HG03045 (cell line): Measurements from ENCODE around the gene HES7.
"Not testable (repeated sequence)": the region's sequence is repeated elsewhere in the genome, so short reads cannot be mapped to it uniquely, and the experiment has no call there.

Source experiments
- ATAC-seq: cut with Tn5 transposase; IDR thresholded peaks from one replicate; pipeline ENCODE4 v1.9.1; 2021; ENCODE audit warnings: mild to moderate bottlenecking, moderate library complexity; ENCODE audit not compliant: unreplicated experiment

Gene HES7

GRCh38 chr17:8105957-8106398, 17.9 kb downstream of the HES7 start:
- no peak for ATAC-seq

- ATAC-seq = no peak
Measured at GRCh38 chr17:8104911-8105310, 19.0 kb downstream of the HES7 start.

GRCh38 chr17:8103549-8103948, 20.4 kb downstream of the HES7 start:
- ATAC-seq = no peak

- no peak for ATAC-seq
Measured at GRCh38 chr17:8101721-8102120, 22.2 kb downstream of the HES7 start.

GRCh38 chr17:8100763-8101162, 23.1 kb downstream of the HES7 start:
- no peak for ATAC-seq

- no peak for ATAC-seq
Measured at GRCh38 chr17:8100111-8100510, 23.8 kb downstream of the HES7 start.

- no peak for ATAC-seq
Measured at GRCh38 chr17:8096541-8096940, 27.4 kb downstream of the HES7 start.

GRCh38 chr17:8095361-8095760, 28.5 kb downstream of the HES7 start:
- no peak for ATAC-seq

- ATAC-seq = no peak
Measured at GRCh38 chr17:8091033-8091687, 32.7 kb downstream of the HES7 start.

GRCh38 chr17:8089728-8090127, 34.2 kb downstream of the HES7 start:
- no peak for ATAC-seq

GRCh38 chr17:8087952-8088230, 36.0 kb downstream of the HES7 start:
- ATAC-seq = no peak

- no peak for ATAC-seq
Measured at GRCh38 chr17:8087075-8087951, 36.6 kb downstream of the HES7 start, which contains the start of gene ALOX12B. ALOX12B (minus strand) TSS chr17:8087716; CDS start chr17:8087442, 274 bp downstream.

GRCh38 chr17:8084250-8084649, 39.7 kb downstream of the HES7 start:
- ATAC-seq = no peak

GRCh38 chr17:8082292-8082691, 41.6 kb downstream of the HES7 start:
- ATAC-seq = no peak

GRCh38 chr17:8081876-8082275, 42.0 kb downstream of the HES7 start:
- no peak for ATAC-seq

GRCh38 chr17:8080799-8081219, 43.1 kb downstream of the HES7 start:
- no peak for ATAC-seq

- no peak for ATAC-seq
Measured at GRCh38 chr17:8080208-8080798, 43.6 kb downstream of the HES7 start.

- ATAC-seq = peak; percentile 60
Measured at GRCh38 chr17:8079291-8080207, 44.4 kb downstream of the HES7 start.

GRCh38 chr17:8077939-8078338, 46.0 kb downstream of the HES7 start:
- ATAC-seq = not testable (repeated sequence)

GRCh38 chr17:8076502-8077266, 47.2 kb downstream of the HES7 start:
- no peak for ATAC-seq
